ENCODE measurements around the gene SPINK5. TPM values are rescaled to one million over a fixed set of nuclear protein-coding genes. Genes with fewer than 3 reads are reported as not detected.
A peak's percentile ranks its signal among the peaks of the same experiment; 100 is the strongest.

SPINK5 gene
- total RNA-seq, 1 donor = not detected

GRCh38 chr5:148179234-148179824 is 115.5 kb downstream of the SPINK5 start:
- DNase-seq (ENCODE audit: insufficient read length, low spot score, missing footprints) = no peak
- no peaks in the 10 kb centered on the region for H3K36me3 ChIP-seq (ENCODE audit: insufficient read depth, low read length)
- H4K20me1 ChIP-seq (ENCODE audit: insufficient read depth, low read length) = no peaks in the 10 kb centered on the region
- peaks cover 2% of the 10 kb centered on the region for H3K27me3 ChIP-seq (ENCODE audit: insufficient read depth, low read length)
- no peaks in the 10 kb centered on the region for H3K4me1 ChIP-seq (ENCODE audit: insufficient read depth, low read length)
- no peak overlapping the region for H3K4me3 ChIP-seq (ENCODE audit: insufficient read depth, low read length)
- no peak overlapping the region for H3K27ac ChIP-seq (ENCODE audit: low read depth, low read length)
- H3K4me2 ChIP-seq (ENCODE audit: insufficient read depth, low read length) = no peak overlapping the region
- H3K9me3 ChIP-seq (ENCODE audit: low read depth, low read length) = no peaks in the 10 kb centered on the region
- TF ChIP-seq CTCF (IDR thresholded peaks at IDR 0.05; ENCODE audit: extremely low read depth, low read depth, low read length) = peak; percentile 64
- no peak overlapping the region for H2AFZ ChIP-seq (ENCODE audit: low read length)
- H3K79me2 ChIP-seq (ENCODE audit: insufficient read depth, low read length) = no peaks in the 10 kb centered on the region

GRCh38 chr5:148186248-148187003 is 122.6 kb downstream of the SPINK5 start:
- Histone ChIP-seq H2AFZ (ENCODE audit: low read length) (no peak overlapping the region), H3K4me2 (ENCODE audit: insufficient read depth, low read length) (no peak overlapping the region), H3K36me3 (ENCODE audit: insufficient read depth, low read length) (no peaks in the 10 kb centered on the region), H3K9me3 (ENCODE audit: low read depth, low read length) (no peaks in the 10 kb centered on the region), H3K4me1 (ENCODE audit: insufficient read depth, low read length) (no peaks in the 10 kb centered on the region), H3K4me3 (ENCODE audit: insufficient read depth, low read length) (no peak overlapping the region), H4K20me1 (ENCODE audit: insufficient read depth, low read length) (no peaks in the 10 kb centered on the region), H3K27me3 (ENCODE audit: insufficient read depth, low read length) (no peaks in the 10 kb centered on the region), H3K79me2 (ENCODE audit: insufficient read depth, low read length) (no peaks in the 10 kb centered on the region), H3K27ac (ENCODE audit: low read depth, low read length) (no peak overlapping the region)
- no peak for TF ChIP-seq CTCF (IDR thresholded peaks at IDR 0.05; ENCODE audit: extremely low read depth, low read depth, low read length)
- DNase-seq (ENCODE audit: insufficient read length, low spot score, missing footprints) = no peak

Other genes with a start within 250 kb of the SPINK5 start
- not detected in 2 replicates for gene SPINK1, start 232.3 kb upstream of the SPINK5 start, total RNA-seq
- not detected in 2 replicates for gene SCGB3A2, start 185.3 kb upstream of the SPINK5 start, total RNA-seq
- not detected in 2 replicates for gene C5orf46, start 157.4 kb upstream of the SPINK5 start, total RNA-seq
- not detected in 2 replicates for gene SPINK14, start 104.6 kb downstream of the SPINK5 start, total RNA-seq
- gene SPINK6, start 139.1 kb downstream of the SPINK5 start, total RNA-seq = not detected in 2 replicates
- not detected in 2 replicates for gene MARCOL, start 174.5 kb downstream of the SPINK5 start, total RNA-seq
- gene SPINK13, start 204.8 kb downstream of the SPINK5 start, total RNA-seq = not detected in 2 replicates
- not detected in 2 replicates for gene SPINK7, start 248.4 kb downstream of the SPINK5 start, total RNA-seq